HG03135 (cell line): ENCODE measurements around the gene ARPC1B.
"Not testable (repeated sequence)": the region's sequence is repeated elsewhere in the genome, so short reads cannot be mapped to it uniquely, and the experiment has no call there.

Source experiments
- ATAC-seq: cut with Tn5 transposase; IDR thresholded peaks from one replicate; pipeline ENCODE4 v1.9.1; 2021; ENCODE audit warnings: mild to moderate bottlenecking, moderate library complexity; ENCODE audit not compliant: unreplicated experiment

The ARPC1B gene

DNA sequence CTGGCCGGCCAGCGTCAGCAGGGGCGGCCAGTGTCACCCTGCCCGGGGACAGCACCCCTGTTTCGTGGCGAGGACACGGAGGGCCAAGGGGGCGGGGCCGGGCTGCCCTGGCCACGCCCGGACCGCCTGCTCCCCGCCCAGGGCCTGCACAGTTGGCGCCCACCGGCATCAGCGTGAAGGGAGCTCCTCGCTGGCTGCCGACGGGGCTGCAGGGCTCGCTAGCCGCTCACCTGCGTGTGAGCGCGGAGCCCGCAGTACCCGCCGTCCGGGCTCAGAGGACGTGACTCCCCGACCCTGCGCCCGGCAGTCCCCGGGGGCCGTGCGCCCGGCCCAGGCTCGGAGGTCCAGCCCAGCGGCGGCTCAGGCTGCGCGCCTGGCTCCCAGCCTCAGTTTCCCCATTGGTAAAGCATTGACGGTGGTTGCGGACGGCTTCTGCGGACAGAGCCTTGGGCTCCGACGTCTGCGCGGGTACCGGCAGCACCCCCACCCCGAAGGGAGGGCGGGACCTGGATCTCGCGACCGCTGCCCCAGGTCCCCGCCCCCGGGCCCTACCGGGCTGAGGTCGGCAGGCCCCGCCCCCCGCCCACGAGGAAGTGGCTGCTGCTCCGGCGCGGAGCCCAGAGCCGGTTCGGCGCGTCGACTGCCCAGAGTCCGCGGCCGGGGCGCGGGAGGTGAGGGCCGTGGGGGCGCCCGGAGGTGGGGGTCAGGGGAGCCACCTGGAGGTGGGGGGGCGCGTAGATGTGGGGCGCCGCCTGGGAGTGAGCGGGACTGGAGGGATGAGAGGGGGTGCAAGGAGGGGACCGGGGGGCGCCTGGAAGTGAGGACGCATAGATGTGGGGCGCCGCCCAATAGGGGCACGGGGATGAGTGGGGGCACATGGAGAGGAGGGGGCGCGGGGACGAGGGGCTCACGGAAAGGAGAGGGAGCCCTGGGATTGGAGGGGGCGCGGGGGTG is at the start of gene ARPC1B:
Gene ARPC1B (plus strand): TSS at position 620 of the 954 bp plus-strand sequence. CDS start 10,985 bp downstream, outside the sequence.
- peak; percentile 54 for ATAC-seq

DNA sequence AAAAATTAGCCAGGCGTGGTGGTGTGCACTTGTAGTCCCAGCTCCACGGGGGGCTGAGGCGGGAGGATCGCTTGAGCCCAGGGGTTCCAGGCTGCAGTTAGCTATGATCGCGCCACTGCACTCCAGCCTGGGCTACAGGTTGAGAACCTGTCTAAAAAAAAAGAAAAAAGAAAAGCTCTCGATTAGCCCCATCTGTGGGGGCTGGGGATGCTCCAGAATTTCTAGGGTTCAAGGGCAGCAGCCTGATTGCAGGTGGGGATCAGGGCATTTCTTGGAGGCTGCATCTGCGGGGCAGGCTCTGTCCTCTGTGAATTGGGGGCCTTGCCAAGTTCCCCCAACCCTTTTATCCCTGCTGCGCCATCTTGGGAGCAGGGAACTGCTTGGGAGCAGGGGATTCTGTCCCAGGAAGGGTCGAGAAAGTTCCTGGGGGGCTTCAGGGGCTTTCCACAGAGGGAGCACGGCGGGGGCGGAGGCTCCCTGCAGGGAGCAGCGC is 49.5 kb upstream of the ARPC1B start:
- ATAC-seq = no peak

DNA sequence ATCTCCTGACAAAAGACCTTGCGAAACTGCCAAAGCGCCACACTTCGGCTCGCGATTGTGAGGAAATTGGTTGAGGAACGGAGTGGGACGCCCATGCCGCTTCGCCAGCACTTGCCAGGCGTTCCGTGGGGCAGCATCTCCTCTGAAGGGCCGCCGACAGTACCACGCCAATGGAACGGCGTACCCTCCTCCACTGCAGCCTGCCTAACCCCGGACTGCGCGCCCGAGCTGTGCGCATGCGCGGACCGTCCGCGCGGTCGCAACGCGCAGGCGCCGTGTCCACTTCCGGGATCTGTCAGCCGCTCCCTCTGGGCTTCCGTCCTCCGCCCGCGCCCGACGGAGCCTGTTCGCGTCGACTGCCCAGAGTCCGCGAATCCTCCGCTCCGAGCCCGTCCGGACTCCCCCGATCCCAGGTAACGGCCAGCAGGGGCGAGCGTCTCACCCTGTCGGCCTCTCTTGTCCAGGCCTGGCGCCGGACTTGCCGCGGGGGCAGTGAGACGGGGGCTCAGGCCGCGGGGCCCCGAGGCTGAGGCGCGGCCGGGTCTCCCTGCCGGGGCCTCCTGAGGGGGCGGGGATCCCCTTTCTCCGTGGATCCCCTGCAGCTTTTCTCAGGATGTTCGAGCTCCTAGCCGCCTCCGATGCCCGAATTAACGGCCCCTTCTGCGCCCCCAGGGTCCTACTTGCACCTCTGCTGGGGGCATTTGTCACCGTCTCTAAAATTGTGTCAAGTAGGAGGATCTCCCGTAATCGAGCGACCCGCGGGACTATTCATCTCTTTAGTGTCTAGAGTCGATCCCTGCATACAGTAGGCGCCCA is 48.7 kb upstream of the ARPC1B start, which contains the start of gene ARPC1A:
Gene ARPC1A (plus strand): TSS at position 307 of the 816 bp plus-strand sequence. CDS start 7,456 bp downstream, outside the sequence.
- ATAC-seq = peak; percentile 89

DNA sequence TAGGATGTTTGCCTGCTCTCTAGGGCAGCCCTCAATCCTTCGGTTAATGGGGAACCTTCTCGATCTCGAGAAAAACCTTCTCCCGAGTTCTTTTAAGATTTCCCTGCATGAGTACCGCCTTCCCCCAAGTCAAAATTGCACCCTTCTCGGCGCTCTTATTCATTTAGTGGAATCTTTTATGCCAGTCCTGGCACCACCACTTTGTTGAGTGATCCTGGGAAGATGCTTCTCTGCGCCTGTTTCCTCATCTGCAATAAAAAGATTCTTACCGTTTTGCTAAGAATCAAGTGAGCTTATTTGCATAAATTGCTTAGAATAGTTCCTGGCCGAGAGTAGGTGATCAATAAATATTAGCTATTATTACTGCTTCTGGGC is 48.1 kb upstream of the ARPC1B start:
- ATAC-seq = no peak

DNA sequence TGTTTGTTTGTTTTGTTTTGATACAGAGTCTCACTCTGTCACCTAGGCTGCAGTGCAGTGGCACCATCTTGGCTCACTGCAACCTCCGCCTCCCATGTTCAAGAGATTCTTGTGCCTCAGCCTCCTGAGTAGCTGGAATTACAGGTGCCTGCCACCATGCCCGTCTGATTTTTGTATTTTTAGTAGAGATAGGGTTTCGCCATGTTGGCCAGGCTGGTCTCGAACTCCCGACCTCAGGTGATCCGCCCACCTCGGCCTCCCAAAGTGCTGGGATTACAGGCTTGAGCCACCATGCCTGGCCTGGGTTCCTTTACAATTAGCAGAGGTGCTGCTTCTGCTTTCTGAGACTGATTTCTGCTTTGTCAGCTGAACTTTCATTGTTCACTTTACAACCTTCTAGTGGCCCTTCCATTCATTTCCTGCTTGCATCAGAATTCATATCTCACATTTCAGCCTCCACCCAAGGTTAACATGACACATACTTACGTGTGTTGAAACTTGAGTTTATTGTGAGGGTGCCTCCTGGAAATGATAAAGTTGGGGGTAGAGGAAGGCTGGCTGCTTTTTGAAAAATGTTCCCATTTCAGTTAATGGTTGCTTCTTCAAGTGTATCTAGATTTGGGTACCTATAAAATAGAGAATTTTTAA is 44.1 kb upstream of the ARPC1B start:
- ATAC-seq = not testable (repeated sequence)

DNA sequence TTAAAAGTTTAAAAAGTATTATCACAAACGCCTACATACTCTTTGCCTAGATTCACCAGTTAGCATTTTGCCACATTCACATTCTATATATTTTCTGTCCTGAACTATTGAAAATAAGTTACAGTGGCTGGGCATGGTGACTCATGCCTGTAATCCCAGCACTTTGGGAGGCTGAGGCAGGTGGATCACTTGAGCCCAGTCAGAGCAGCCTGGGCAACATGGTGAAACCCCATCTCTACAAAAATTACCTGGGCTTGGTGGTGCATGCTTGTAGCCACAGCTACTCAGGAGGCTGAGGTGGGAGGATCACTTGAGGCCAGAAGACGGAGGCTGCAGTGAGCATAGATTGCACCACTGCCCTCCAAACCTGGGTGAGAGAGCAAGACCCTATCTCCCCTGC is 43.5 kb upstream of the ARPC1B start:
- no peak for ATAC-seq

DNA sequence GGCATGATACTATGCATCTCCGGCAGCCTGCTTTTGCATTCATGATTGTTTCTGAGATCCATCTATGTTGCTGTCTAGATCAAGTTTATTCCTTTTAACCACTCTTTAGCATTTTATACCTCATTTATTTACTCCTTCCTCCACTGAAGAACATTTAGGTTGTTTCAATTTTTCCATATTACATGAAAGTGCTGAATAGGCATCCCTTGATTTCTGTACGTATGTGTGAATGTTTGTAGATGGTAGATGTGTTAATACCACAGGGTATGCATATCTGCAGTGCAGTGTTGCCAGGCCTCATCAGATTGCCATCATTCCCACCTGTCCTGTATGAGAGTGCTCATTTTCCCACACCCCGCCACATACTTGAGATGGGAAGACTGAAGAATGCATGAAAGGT is 34.9 kb upstream of the ARPC1B start:
- ATAC-seq = no peak

DNA sequence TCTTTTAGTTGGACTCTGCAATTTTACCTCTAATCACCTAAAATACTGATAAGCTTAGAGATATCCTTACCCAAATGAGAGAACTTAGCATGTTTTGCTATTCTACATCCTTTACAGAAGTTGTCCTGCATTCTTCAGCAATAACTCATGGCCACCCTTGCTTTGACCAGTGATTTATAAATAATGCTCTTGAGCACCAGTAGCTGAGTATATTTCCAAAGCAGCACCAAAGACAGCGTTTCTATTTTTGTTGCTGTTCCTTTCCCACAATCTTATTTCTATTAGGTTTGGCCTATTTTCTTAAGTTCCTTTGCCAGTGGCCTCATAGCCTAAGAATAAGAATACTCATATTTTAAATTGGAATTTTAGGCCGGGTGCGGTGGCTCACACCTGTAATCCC is 33.9 kb upstream of the ARPC1B start:
- no peak for ATAC-seq

DNA sequence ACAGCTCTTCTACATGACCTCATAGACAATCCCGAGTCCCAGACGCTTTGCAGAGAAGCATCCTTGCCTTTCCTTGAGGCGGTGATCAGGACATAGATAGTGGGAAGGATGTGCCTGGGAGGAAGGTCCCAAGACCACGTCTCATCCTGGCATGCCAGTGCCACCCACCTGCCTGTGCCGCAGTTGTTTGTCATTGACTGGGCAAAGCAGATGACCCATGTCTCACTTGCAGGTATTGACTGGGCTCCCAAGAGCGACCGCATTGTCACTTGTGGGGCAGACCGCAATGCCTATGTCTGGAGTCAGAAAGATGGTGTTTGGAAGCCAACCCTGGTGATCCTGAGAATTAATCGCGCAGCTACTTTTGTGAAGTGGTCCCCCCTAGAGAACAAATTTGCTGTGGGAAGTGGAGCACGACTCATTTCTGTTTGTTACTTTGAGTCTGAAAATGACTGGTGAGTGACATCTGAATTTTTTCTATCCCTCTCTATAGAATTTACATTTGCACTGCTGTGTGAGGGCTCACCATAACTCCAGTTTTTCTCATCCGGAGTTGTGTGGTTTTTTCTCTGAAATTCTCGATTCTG is 30.4 kb upstream of the ARPC1B start:
- ATAC-seq = no peak

DNA sequence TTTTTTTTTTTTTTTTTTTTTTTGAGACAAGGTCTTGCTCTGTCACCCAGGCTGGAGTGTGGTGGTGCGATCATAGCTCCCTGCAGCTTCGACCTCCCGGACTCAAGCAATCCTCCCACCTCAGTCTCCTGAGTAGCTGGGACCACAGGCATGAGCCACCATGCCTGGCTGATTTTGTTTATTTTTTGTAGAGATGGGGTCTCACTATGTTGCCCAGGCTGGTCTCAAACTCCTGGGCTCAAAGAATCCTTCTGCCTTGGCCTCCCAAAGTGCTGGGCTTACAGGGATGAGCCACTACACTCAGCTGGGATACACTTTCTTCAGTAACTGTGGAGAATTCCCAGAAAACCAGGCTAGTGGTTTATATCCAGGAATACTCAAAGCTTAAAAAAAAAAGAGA is 23.9 kb upstream of the ARPC1B start:
- not testable (repeated sequence) for ATAC-seq

DNA sequence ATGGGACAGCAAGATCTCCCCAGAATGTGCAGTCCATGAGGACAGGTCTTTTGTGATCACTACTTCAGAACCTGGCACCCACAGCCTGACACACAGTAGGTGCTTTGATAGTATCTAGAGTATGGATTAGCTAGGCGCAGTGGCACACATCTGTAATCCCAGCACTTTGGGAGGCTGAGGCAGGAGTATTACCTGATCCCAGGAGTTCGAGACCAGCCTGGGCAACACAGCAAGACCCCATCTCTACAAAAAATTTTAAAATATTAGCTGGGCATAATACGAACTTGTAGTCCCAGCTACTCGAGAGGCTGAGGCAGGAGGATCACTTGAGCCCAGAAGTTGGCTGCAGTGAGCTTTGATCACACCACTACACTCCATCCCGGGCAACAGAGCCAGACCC is 22.3 kb upstream of the ARPC1B start:
- ATAC-seq = no peak

DNA sequence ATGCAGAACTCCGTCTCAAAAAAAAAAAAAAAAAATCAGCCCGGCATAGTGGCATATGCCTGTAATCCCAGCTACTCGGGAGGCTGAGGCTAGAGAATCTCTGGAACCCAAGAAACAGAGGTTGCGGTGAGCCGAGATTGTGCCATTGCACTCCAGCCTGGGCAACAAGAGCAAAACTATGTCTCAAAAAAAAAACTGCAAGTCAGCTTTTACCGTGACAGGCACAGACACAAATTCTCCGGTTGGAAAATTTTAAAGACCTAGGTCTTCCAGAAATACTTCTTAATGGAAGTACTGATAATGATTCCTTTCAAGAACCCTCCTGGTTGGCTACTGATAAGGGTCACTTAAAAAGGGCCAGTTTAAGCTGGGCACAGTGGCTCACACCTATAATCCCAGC is 19.4 kb upstream of the ARPC1B start:
- no peak for ATAC-seq

DNA sequence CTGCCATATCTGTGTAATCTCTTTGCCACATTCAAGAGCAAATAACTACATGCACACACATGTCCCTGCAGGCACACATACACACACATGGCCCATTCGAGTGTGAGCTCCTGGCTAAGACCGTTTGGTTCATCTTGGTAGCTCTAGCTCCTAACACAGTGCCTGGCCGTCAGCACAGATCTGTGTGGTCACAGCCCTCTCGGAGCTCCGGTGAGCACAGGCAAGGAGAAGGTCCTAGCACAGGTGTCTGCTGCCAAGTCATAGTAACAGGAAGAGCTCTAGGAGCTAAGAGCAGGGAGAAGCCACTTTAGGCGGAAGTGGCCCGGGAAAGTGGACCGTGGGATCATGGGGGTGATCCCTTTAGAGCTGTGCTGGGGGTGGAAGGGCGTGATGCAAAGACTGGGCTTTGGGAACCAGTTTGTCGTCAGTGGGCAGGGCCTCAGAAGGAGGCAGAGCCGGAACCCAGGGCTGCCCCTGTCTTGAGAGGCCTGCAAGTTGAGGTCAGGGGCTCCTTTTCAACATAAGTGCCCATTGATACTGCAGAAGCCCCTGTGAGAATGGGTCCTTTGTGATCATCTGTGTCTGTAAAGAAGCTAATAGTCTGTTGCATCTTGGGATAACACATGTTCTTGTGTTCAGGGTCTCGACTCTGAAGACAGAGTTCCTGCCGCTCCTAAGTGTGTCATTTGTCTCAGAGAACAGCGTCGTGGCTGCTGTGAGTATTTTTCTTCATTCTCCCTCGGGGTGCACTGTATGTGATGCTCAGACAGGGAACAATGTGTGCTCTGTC is 16.6 kb upstream of the ARPC1B start:
- no peak for ATAC-seq

DNA sequence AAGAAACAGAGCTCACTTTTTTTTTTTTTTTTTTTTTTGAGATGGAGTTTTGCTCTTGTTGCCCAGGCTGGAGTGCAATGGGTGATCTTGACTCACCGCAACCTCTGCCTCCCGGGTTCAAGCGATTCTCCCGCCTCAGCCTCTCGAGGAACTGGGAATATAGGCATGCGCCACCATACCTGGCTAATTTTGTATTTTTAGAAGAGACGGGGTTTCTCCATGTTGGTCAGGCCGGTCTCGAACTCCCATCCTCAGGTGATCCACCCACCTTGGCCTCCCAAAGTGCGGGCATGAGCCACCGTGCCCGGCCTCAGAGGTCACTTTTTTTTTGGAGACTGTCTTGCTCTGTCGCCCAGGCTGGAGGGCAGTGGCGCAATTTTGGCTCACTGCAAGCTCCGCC is 16.0 kb upstream of the ARPC1B start:
- ATAC-seq = not testable (repeated sequence)

DNA sequence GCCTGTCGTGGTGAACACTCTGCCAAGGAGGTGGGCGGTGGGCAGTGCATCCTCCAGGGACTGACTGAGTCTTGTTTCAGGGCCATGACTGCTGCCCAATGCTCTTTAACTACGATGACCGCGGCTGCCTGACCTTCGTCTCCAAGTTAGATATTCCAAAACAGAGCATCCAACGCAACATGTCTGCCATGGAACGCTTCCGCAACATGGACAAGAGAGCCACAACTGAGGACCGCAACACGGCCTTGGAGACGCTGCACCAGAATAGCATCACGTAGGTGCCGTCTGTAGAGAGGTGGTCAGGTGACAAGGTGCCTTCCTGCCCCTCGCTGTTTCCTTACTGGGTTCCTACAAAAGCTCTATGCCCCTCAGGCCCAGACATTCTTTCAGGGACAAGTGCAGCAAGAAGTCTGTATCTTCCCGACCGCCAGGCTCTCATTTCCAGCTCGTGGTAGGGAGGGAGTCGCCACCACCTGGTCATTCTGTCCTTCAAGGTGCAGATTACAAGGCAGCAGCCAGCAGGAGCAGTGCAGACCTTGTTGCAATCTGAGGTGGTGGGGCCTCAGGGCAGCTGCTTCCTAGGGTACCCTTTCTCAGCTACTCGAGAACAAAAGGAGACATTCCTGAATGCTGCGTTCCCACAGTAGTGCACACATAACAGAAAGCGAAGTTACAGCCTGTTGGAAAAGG is 14.9 kb upstream of the ARPC1B start:
- no peak for ATAC-seq

DNA sequence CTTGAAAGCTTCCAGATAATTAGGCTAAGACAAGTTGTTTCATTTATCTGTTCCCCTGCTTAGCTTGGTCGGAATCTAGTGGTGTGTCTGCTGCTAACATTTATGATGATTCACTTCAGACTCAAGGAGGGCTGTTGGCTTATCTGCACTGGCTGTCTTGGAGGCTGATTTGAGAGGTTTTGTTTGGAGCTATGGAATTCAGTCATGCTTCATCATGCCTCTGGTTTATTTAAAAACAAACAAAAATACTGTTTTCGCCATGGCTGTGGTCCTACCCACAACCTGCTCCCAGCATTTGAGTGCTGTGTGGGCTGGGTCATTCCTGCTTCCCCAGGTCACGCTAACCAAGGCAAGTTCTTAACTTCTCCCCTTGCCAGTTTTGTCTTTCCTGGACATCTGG is 11.7 kb upstream of the ARPC1B start:
- ATAC-seq = no peak

DNA sequence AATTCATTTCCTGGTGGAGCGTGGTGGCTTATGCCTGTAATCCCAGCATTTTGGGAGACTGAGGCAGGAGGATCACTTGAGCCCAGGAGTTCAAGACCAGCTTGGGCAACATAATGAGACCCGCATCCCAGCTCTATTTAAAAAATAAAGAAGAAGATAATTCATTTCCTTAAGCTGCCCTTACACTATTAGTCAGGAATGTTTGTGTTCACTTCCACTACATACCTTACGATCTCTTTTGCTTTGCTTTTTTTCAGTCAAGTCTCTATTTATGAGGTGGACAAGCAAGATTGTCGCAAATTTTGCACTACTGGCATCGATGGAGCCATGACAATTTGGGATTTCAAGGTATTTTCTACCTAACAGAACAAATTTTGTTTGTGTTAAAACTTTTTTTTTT is 11.2 kb upstream of the ARPC1B start:
- no peak for ATAC-seq

DNA sequence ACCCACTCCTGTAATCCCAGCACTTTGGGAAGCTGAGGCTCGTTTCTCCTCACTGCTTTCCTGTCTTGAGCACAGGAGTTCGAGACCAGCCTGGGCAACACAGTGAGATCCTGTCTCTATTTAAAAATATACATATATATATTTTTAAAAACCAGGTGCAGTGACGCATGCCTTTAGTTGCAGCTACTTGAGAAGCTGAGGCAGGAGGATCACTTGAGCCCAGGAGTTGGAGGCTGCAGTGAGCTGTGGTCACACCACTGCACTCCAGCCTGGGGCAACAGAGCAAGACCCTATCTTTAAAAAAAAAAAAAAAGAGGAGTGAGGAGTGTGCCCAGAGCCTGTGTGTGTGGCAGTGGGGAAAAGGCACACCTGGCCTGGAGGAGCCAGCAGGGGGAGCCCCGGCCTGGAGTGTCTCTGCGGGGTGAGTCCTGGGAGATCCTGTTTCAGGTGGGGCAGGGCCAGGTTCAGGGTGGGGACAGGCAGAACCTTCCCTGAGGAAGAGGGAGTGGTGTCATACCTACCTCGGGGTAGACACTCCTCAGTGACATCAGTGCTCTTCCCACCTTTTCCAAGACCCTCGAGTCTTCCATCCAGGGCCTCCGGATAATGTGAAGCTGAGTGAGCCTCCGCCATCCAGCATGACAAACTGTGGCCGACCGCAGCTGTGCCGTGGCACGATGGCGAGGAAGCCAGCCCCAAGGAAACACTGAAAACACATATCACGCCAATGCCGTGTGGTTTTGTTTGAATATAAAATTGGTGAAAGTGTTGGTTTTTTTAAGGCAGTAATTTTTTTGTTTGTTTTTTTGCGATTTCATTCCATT is 9.0 kb upstream of the ARPC1B start:
- no peak for ATAC-seq
